HCT116 (cell line): Measurements from ENCODE around the gene IPO7. TPM values are rescaled to one million over a fixed set of nuclear protein-coding genes. Genes with fewer than 3 reads are reported as not detected.

Experiments
- ATAC-seq: fragments of 200-7000 bp; cut with Tn5 transposase; 2 replicates; pipeline ENCODE4 v1.9.1; 2020; ENCODE audit warnings: mild to moderate bottlenecking, moderate library complexity
- BruUV-seq: library from RNA; stranded (reverse); fragments of 400-500 nt; replicated peaks from 2 replicates; lab custom pipeline; 2021; lab: Mats Ljungman, UMichigan
- CTCF ChIA-PET: fragments of 300-600 bp; sonication (Branson Sonifier 250); formaldehyde crosslinking; loops from one replicate; lab custom pipeline; 2021; ENCODE audit warnings: antibody characterized with exemption; lab: Charles Lee
- POLR2A ChIA-PET: fragments of 300-600, 350-600 bp; sonication (Branson Sonifier 250); formaldehyde crosslinking; loops from one replicate; lab custom pipeline; 2021; ENCODE audit warnings: antibody characterized with exemption; lab: Charles Lee
- RAD21 ChIA-PET, 2 experiments: fragments of 300-600 bp; sonication (Branson Sonifier 250); formaldehyde crosslinking; loops; one replicate each; lab custom pipeline; 2023; ENCODE audit warnings: low total read pairs in 2 of 2; ENCODE audit not compliant: uncharacterized antibody in 2 of 2, unreplicated experiment in 2 of 2, low non-redundant PET in 1 of 2; lab: Charles Lee
- DNase-seq: peaks from one replicate; pipeline ENCODE4 v3.0.0-alpha.2; 2010; ENCODE audit warnings: low read depth, low spot score
- H2AFZ ChIP-seq: fragments of 200-600 bp; shearing (Covaris generic), sonication (generic); 2 replicates; pipeline ENCODE4 v1.6.1; 2017; ENCODE audit warnings: low read depth, mixed run types, mixed read lengths, antibody characterized with exemption, low read length; ENCODE audit not compliant: poor library complexity, severe bottlenecking
- H3K27ac ChIP-seq: 2 replicates; pipeline ENCODE4 v1.5.1; 2012; ENCODE audit warnings: low read depth, low read length
- H3K27me3 ChIP-seq: fragments of 200-600 bp; sonication (generic); 2 replicates; pipeline ENCODE4 v1.6.1; 2016; ENCODE audit warnings: mixed run types, low read length, mixed read lengths; ENCODE audit not compliant: insufficient read depth
- H3K36me3 ChIP-seq, 2 experiments: fragments of 200-500 bp in 1 of 2; fragments of 200-600 bp in 1 of 2; sonication (Bioruptor generic) in 1 of 2; sonication (generic) in 1 of 2; 2 replicates each; pipeline versions ENCODE4 v1.5.1 to v1.6.1; 2014 to 2016; ENCODE audit warnings: low read length in 2 of 2, inconsistent platforms in 1 of 2, mixed read lengths in 1 of 2, mixed run types in 1 of 2; ENCODE audit not compliant: insufficient read depth in 2 of 2, control insufficient read depth in 1 of 2
- H3K4me1 ChIP-seq, 2 experiments: fragments of 200-600 bp in 1 of 2; sonication (generic) in 1 of 2; 2 replicates each; pipeline versions ENCODE4 v1.5.1 to v1.6.1; 2012 to 2017; ENCODE audit warnings: low read length in 2 of 2, inconsistent platforms in 1 of 2, mild to moderate bottlenecking in 1 of 2, mixed read lengths in 1 of 2, mixed run types in 1 of 2, moderate library complexity in 1 of 2; ENCODE audit not compliant: insufficient read depth in 2 of 2, control insufficient read depth in 1 of 2
- H3K4me2 ChIP-seq: fragments of 200-600 bp; sonication (generic); 2 replicates; pipeline ENCODE4 v1.6.1; 2017; ENCODE audit warnings: mixed run types, low read length, mixed read lengths
- H3K4me3 ChIP-seq, 2 experiments: fragments of 200-600 bp in 1 of 2; sonication (generic) in 1 of 2; replicated peaks in 1 of 2; 2 replicates each; pipeline ENCODE4 v1.5.1; 2011 to 2016; ENCODE audit warnings: low read length in 2 of 2, control low read depth in 1 of 2, low read depth in 1 of 2, mild to moderate bottlenecking in 1 of 2, mixed read lengths in 1 of 2, mixed run types in 1 of 2
- H3K79me2 ChIP-seq: fragments of 200-600 bp; sonication (generic); 2 replicates; pipeline ENCODE4 v1.6.1; 2017; ENCODE audit warnings: mild to moderate bottlenecking, mixed run types, low read length, moderate library complexity, mixed read lengths; ENCODE audit not compliant: insufficient read depth
- H3K9ac ChIP-seq: fragments of 200-600 bp; sonication (generic); 2 replicates; pipeline ENCODE4 v1.6.1; 2016; ENCODE audit warnings: low read length, mixed read lengths
- H3K9me2 ChIP-seq: fragments of 200-600 bp; sonication (generic), shearing (Covaris generic); 2 replicates; pipeline ENCODE4 v1.6.1; 2017; ENCODE audit warnings: mixed run types, mild to moderate bottlenecking, moderate library complexity; ENCODE audit not compliant: insufficient read depth
- H3K9me3 ChIP-seq, 2 experiments: fragments of 200-500 bp in 1 of 2; fragments of 200-600 bp in 1 of 2; sonication (Bioruptor generic) in 1 of 2; sonication (generic) in 1 of 2; 2 replicates each; pipeline ENCODE4 v1.6.1; 2014 to 2017; ENCODE audit warnings: low read length in 2 of 2, mixed read lengths in 2 of 2, inconsistent platforms in 1 of 2, low read depth in 1 of 2, mild to moderate bottlenecking in 1 of 2, mixed run types in 1 of 2, moderate library complexity in 1 of 2; ENCODE audit not compliant: control insufficient read depth in 1 of 2, insufficient read depth in 1 of 2
- H4K20me1 ChIP-seq: fragments of 200-600 bp; sonication (generic), shearing (Covaris generic); 2 replicates; pipeline ENCODE4 v1.6.1; 2017; ENCODE audit warnings: mixed run types, mild to moderate bottlenecking, moderate library complexity; ENCODE audit not compliant: insufficient read depth
- ATF3 ChIP-seq: IDR thresholded peaks from 2 replicates; pipeline ENCODE4 v1.6.1; 2012
- CBX3 ChIP-seq: IDR thresholded peaks from 2 replicates; pipeline ENCODE4 v1.6.1; 2012; ENCODE audit warnings: low read depth
- CEBPB ChIP-seq: IDR thresholded peaks from 2 replicates; pipeline ENCODE4 v1.6.1; 2012; ENCODE audit warnings: low read depth
- EGR1 ChIP-seq: IDR thresholded peaks from 2 replicates; pipeline ENCODE4 v1.6.1; 2012; ENCODE audit warnings: low read depth
- ELF1 ChIP-seq: IDR thresholded peaks from 2 replicates; pipeline ENCODE4 v1.6.1; 2012; ENCODE audit warnings: low read depth, borderline replicate concordance
- EZH2 ChIP-seq: fragments of 200-600 bp; sonication (generic); IDR thresholded peaks from 2 replicates; pipeline ENCODE4 v1.6.1; 2017; ENCODE audit warnings: antibody characterized with exemption, mixed run types
- EZH2phosphoT487 ChIP-seq: fragments of 200-600 bp; IDR thresholded peaks from 2 replicates; pipeline ENCODE4 v1.6.1; 2018; ENCODE audit warnings: antibody characterized with exemption, borderline replicate concordance
- FOSL1 ChIP-seq: IDR thresholded peaks from 2 replicates; pipeline ENCODE4 v1.6.1; 2012; ENCODE audit warnings: low read depth
- JUND ChIP-seq: IDR thresholded peaks from 2 replicates; pipeline ENCODE4 v1.6.1; 2012
- POLR2A ChIP-seq: IDR thresholded peaks from 2 replicates; pipeline ENCODE4 v1.7.0; 2011; ENCODE audit warnings: borderline replicate concordance; ENCODE audit not compliant: insufficient read depth, insufficient read length; ENCODE audit errors: extremely low read depth
- POLR2AphosphoS5 ChIP-seq: IDR thresholded peaks from 2 replicates; pipeline ENCODE4 v1.6.1; 2011; ENCODE audit warnings: mild to moderate bottlenecking, low read depth, low read length, moderate library complexity
- RAD21 ChIP-seq: IDR thresholded peaks from 2 replicates; pipeline ENCODE4 v1.6.1; 2012; ENCODE audit warnings: low read depth, mild to moderate bottlenecking
- SIN3A ChIP-seq: IDR thresholded peaks from 2 replicates; pipeline ENCODE4 v1.6.1; 2012; ENCODE audit warnings: low read depth
- SRF ChIP-seq: IDR thresholded peaks from 2 replicates; pipeline ENCODE4 v1.6.1; 2012; ENCODE audit warnings: low read depth
- TCF7L2 ChIP-seq: IDR thresholded peaks from 2 replicates; pipeline ENCODE4 v1.7.0; 2011; ENCODE audit warnings: borderline replicate concordance, inconsistent platforms; ENCODE audit not compliant: insufficient read depth, insufficient read length; ENCODE audit errors: extremely low read depth
- YY1 ChIP-seq: IDR thresholded peaks from 2 replicates; pipeline ENCODE4 v1.6.1; 2011; ENCODE audit warnings: low read length, low read depth, moderate library complexity, mild to moderate bottlenecking; ENCODE audit not compliant: insufficient replicate concordance; ENCODE audit errors: extremely low read depth
- ZFX ChIP-seq: fragments of 450-650 bp; IDR thresholded peaks from 2 replicates; pipeline ENCODE4 v1.6.1; 2017
- ZNF274 ChIP-seq: fragments of 200-500 bp; sonication (Bioruptor generic); IDR thresholded peaks from 2 replicates; pipeline ENCODE4 v1.6.1; 2014; ENCODE audit warnings: mild to moderate bottlenecking, low read depth, low read length, inconsistent platforms
- intact Hi-C: fragments of 100-400 bp; cut with micrococcal nuclease; formaldehyde crosslinking; loops from 2 replicates; pipeline ENCODE4 v1.10.0; 2022
- total RNA-seq: library from RNA; stranded (reverse); gene quantifications from one replicate; pipeline ENCODE4 v1.2.1, GENCODE V29; 2021; ENCODE audit not compliant: unreplicated experiment
- TF ChIP-seq, protein P1 (sequence below), 3 experiments: fragments of 200-600 bp in 1 of 3; sonication (generic) in 1 of 3; IDR thresholded peaks in 2 of 3; conservative IDR thresholded peaks in 1 of 3; 2 replicates each; pipeline ENCODE4 v1.5.1; 2012 to 2017; ENCODE audit warnings: low read depth in 2 of 3, low read length in 2 of 3, antibody characterized with exemption in 1 of 3, borderline replicate concordance in 1 of 3, control low read depth in 1 of 3, mild to moderate bottlenecking in 1 of 3, mixed read lengths in 1 of 3, mixed run types in 1 of 3, moderate library complexity in 1 of 3; ENCODE audit not compliant: insufficient read depth in 1 of 3
- TF ChIP-seq, protein P2 (sequence below): IDR thresholded peaks from 2 replicates; pipeline ENCODE4 v1.6.1; 2012; ENCODE audit warnings: low read depth
- TF ChIP-seq, protein P3 (sequence below): IDR thresholded peaks from 2 replicates; pipeline ENCODE4 v1.6.1; 2012

IPO7 gene
- total RNA-seq, 1 experiment from 2014 or later, result 186 TPM

GRCh38 chr11:9460322-9461062 is 76.0 kb downstream of the IPO7 start, which contains the start of gene ZNF143:
TSS of gene ZNF143 (plus strand) at chr11:9461012. CDS start at chr11:9471309, 10,297 bp downstream.
- Histone ChIP-seq H3K4me3 (peak within 1 kb of the TSS; percentile 85 to 100), H3K9me3 (no peaks in the 10 kb centered on the region), H3K9me2 (no peaks in the 10 kb centered on the region), H4K20me1 (no peaks in the 10 kb centered on the region), H3K79me2 (peaks cover 54% of the 10 kb centered on the region), H3K4me1 (peaks cover 10 to 27% of the 10 kb centered on the region in 2 experiments), H3K27ac (peak within 1 kb of the TSS; percentile 97), H2AFZ (no peak within 1 kb of the TSS), H3K4me2 (peak within 1 kb of the TSS; percentile 83), H3K27me3 (no peaks in the 10 kb centered on the region), H3K9ac (peak within 1 kb of the TSS; percentile 97), H3K36me3 (no peaks in the 10 kb centered on the region)
- peak; percentile 100 for DNase-seq
- RAD21 ChIA-PET, result no interaction called here
- BruUV-seq, result no TSS peak
- POLR2A ChIA-PET, result interaction anchor here (0.7 to 4.0 kb wide), 30 partner anchors 8 to 548 kb away, joined by 3 to 14 read pairs (median 4); partner anchors contain the start of genes DENND5A, TMEM41B and WEE1
- CTCF ChIA-PET, result interaction anchor here (1.0 kb wide), 1 partner anchor 46 kb away, joined by 4 read pairs; no protein-coding TSS in a partner anchor
- intact Hi-C loops, result loop anchor here (2.0 to 5.0 kb wide), 2 partner anchors 96 to 152 kb away; no protein-coding TSS in a partner anchor
- ATAC-seq, result peak; percentile 92
- no peak for TF ChIP-seq ZNF274
- no peak for TF ChIP-seq SRF
- TF ChIP-seq, protein P1, sequence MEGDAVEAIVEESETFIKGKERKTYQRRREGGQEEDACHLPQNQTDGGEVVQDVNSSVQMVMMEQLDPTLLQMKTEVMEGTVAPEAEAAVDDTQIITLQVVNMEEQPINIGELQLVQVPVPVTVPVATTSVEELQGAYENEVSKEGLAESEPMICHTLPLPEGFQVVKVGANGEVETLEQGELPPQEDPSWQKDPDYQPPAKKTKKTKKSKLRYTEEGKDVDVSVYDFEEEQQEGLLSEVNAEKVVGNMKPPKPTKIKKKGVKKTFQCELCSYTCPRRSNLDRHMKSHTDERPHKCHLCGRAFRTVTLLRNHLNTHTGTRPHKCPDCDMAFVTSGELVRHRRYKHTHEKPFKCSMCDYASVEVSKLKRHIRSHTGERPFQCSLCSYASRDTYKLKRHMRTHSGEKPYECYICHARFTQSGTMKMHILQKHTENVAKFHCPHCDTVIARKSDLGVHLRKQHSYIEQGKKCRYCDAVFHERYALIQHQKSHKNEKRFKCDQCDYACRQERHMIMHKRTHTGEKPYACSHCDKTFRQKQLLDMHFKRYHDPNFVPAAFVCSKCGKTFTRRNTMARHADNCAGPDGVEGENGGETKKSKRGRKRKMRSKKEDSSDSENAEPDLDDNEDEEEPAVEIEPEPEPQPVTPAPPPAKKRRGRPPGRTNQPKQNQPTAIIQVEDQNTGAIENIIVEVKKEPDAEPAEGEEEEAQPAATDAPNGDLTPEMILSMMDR (IDR thresholded peaks at IDR 0.05 in 2 of 3, conservative IDR thresholded peaks at IDR 0.05 in 1 of 3; ENCODE audit: borderline replicate concordance in 1 of 3, insufficient read depth in 1 of 3, low read depth in 2 of 3, low read length in 2 of 3), result no peak
- no peak for TF ChIP-seq EZH2
- TF ChIP-seq JUND, result no peak
- TF ChIP-seq, protein P2, sequence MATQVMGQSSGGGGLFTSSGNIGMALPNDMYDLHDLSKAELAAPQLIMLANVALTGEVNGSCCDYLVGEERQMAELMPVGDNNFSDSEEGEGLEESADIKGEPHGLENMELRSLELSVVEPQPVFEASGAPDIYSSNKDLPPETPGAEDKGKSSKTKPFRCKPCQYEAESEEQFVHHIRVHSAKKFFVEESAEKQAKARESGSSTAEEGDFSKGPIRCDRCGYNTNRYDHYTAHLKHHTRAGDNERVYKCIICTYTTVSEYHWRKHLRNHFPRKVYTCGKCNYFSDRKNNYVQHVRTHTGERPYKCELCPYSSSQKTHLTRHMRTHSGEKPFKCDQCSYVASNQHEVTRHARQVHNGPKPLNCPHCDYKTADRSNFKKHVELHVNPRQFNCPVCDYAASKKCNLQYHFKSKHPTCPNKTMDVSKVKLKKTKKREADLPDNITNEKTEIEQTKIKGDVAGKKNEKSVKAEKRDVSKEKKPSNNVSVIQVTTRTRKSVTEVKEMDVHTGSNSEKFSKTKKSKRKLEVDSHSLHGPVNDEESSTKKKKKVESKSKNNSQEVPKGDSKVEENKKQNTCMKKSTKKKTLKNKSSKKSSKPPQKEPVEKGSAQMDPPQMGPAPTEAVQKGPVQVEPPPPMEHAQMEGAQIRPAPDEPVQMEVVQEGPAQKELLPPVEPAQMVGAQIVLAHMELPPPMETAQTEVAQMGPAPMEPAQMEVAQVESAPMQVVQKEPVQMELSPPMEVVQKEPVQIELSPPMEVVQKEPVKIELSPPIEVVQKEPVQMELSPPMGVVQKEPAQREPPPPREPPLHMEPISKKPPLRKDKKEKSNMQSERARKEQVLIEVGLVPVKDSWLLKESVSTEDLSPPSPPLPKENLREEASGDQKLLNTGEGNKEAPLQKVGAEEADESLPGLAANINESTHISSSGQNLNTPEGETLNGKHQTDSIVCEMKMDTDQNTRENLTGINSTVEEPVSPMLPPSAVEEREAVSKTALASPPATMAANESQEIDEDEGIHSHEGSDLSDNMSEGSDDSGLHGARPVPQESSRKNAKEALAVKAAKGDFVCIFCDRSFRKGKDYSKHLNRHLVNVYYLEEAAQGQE, result no peak
- TF ChIP-seq, protein P3, sequence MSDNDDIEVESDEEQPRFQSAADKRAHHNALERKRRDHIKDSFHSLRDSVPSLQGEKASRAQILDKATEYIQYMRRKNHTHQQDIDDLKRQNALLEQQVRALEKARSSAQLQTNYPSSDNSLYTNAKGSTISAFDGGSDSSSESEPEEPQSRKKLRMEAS, result peak; percentile 85
- TF ChIP-seq YY1, result peak; percentile 98
- peak; percentile 57; the same call in 1 of the 2 replicates for TF ChIP-seq ELF1
- TF ChIP-seq FOSL1, result no peak
- TF ChIP-seq SIN3A, result peak; percentile 46
- TF ChIP-seq RAD21, result no peak
- peak; percentile 83 for TF ChIP-seq EGR1
- TF ChIP-seq CBX3, result peak; percentile 69
- no peak; the same call in 1 of the 2 replicates for TF ChIP-seq ZFX
- TF ChIP-seq POLR2AphosphoS5, result peak; percentile 82
- TF ChIP-seq TCF7L2, result peak; percentile 64
- no peak for TF ChIP-seq CEBPB
- no peak for TF ChIP-seq POLR2A
- TF ChIP-seq EZH2phosphoT487, result no peak
- no peak for TF ChIP-seq ATF3
